SW 1271 (cell line): ENCODE results near the gene TCF7L1.

ENCODE experiments used
- DNase-seq, 2 experiments: peaks; one replicate each; lab custom pipeline; 2025; lab: John Stamatoyannopoulos, UW

The TCF7L1 gene

DNA sequence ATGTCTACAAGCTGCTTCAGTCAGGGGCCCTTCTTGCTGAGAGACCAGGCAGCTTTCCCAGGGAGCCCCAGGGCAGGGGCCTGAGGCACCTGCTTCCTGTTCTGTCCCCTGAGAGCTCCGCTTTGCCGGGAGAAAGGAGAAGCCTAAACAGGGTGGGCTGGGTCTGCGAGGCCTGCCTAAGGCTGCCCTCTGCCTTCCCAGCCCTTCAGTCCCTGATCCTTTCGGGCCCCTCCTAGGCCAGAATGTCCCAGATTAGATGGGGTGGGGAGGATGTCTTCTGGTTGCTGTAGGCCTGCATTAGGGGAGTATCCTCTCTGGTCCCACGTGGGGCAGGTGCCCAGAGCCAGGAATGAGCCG, 122.2 kb downstream of the TCF7L1 start:
- no peak for DNase-seq

DNA sequence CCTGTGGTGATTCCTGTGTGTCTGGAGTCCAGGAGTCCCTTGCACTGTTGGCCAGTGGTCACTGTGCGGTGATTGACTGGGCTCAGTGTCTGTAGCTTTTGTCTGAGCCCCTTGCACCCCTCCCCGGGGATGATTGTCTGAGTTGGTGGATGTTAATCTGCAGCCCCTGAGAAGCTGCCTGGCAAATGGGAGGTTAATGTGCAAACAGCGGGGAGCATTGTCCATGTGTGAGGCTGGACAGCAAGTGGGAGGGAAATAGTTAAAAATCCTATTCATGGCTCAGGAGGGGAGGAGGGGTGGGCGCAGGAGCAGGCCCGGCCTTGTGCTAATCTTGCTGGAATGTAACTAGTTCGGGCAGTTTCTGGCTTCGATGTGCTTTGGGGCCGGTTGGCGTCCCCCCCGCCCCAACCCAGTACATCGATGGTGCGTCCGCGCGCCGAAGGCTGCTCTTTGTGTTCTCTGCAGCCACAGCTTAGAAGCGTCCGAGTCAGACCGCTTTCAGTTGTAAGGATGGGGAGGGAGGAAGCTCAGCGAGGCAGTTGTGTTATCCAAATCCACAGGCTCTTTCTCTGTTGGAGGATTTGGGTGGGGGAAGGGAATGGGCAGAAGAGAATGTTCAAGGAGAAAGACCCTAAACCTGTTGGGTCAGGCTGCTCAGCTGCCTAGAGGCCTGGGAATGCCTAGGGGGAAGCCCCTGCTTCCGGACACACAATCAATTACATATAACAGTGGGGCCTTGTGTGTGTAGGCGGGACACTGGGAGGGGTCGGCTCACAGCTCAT, 122.8 kb downstream of the TCF7L1 start:
- DNase-seq = no peak

DNA sequence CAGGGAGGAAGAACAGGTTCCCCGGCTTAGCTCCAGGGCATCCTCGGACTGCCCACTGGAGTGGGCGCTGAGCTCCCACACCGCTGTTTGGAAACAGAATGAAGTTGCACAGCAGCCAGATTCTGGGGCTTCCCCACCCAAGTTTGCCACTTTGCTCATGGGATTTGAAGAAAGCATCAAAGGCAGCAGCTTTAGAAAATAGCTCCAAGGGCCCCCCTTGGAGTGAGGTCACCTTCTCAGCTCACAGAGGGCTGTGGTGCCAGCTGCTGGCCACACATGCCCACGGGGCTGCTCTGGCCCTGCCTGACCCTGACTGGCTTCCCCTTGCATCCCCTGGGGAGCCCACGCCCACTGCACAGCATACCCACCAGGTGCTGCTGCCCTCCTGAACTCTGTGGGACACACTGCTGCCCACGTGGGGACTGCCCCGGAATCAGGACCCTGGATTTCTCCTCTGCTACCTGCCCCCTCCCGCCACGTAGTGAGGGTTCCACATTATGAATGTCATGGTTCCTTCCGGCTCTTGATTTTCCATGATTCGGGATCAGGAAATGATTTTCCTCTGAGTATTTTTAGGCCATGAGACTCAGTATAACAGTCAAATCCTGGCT, 124.3 kb downstream of the TCF7L1 start:
- no peak for DNase-seq

DNA sequence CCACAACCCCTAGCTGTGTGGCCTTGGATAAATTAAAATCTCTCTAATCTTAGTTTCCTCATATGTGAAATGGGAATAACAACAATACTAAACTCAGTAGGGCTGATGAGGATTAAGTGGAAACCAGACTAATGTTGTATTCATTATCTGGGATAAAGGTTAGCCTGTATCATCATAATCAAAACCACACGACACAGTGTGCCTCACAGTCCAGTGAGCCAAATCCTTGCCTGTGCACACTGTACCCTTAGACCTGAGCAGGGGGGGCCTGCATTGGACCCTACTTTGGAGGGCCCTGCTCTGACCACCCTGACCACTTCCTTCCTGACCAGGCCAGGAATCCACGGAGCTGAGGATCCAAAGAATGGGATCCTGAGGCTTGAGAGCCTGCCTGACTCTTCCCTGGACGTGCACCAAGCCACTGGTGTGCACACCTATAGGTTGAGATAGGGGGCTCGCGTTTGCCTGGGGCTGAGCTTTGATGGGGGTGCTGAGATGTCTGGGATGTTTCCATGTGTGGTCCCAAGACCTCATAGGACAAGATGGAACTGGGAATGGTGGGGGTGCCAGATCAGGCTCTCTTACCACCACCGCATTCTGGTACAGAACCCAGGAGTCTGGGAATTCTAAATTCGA, 124.9 kb downstream of the TCF7L1 start:
- no peak for DNase-seq

DNA sequence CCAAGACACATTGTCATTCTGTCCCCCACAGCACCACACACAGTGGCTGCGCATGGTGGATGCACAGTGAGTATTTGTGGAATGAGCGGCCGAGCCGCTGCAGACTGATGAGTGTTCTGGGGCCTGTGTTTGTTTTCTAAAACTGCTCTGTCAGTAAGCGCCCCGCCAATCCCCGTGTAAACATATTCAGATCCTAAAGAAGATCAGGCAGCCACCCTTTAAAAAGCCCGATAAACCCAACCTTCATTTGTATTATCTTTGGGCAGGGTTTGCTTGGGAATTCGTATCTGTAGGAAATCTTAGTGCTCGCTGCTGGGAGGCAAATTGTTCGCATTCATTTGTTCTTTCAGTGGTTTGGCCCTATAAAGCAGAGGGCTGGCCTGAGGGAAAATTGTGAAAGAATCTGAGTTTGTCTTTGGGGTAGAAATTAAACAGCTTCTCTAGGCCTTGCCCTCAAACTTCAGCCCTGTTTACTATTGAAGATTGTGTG, 126.0 kb downstream of the TCF7L1 start:
- no peak for DNase-seq

DNA sequence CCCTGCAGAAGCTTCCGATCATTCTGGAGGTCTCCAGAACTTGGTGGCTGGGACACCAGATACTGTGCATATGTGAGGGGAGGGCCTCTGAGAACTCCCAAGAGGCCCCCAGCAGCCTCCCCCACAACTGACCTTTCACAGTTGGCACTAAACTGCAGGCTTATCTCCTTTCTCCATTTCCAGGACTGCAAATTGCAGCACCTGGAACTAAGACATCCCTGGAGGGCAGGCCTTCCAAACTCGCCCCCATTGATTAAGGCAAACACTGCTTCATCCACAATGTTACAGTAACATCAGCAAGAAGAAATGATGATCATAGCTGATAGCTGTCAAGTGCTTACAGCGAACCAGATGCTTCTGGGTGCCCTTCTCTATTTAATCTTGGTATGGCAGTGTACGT, 126.7 kb downstream of the TCF7L1 start:
- DNase-seq = no peak

DNA sequence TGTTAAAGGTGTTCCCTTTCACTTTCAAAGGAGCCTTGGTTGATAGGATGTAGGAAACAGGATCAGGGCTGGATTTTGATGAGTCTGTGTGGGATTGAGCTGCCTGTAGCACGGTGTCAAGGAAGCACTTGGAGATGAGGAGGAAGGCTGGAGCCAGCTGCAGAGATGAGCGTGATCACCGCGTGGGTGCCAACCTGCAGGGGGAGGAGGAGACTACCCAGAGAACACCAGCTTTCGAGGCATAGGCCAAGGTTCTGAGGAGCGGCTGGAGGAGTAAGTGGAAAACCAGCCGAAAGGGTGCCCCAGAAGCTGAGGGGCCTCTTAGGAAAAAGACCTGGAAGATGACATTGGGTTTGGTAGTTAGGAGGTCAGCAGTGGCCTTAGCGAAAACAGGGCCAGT, 130.4 kb downstream of the TCF7L1 start:
- no peak for DNase-seq

DNA sequence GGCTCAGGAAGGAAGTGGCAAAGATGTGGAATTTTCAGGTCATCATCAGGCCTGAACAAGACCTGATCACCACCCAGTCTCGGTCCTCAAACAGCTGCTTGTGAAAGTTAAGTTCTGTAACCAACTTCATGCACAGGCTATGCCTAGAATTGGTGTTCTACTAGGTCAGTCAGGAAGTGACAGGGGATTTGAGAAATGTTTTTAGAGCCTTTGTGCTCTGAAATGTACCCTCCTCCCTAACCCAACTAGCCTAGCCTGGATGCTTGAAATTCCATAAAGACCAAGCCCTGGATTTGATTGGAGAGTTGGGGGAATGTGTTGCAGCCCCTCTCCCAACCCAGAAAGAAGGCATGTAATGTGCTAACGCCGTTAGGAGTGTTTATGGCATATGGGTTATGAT, 131.3 kb downstream of the TCF7L1 start:
- no peak for DNase-seq

DNA sequence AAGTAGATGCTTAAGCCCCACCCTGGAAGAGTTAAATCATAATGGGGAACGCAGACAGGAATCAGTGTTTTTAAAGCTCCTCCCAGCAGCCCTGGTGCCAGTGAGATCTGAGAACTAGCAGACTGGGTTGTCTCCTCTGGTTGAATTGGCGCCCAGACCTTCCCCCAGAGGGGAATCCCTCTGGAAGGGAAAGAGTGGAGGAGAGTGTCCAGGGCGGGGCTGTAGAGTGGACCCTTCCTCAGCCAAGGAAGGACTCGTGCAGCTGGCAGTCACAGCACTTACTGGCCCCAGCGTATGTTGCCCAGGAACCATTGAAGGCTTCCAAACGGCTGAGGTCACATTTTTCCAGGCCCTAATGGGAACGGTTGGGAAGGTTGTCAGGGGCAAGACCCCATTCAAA, 132.1 kb downstream of the TCF7L1 start:
- DNase-seq = no peak

DNA sequence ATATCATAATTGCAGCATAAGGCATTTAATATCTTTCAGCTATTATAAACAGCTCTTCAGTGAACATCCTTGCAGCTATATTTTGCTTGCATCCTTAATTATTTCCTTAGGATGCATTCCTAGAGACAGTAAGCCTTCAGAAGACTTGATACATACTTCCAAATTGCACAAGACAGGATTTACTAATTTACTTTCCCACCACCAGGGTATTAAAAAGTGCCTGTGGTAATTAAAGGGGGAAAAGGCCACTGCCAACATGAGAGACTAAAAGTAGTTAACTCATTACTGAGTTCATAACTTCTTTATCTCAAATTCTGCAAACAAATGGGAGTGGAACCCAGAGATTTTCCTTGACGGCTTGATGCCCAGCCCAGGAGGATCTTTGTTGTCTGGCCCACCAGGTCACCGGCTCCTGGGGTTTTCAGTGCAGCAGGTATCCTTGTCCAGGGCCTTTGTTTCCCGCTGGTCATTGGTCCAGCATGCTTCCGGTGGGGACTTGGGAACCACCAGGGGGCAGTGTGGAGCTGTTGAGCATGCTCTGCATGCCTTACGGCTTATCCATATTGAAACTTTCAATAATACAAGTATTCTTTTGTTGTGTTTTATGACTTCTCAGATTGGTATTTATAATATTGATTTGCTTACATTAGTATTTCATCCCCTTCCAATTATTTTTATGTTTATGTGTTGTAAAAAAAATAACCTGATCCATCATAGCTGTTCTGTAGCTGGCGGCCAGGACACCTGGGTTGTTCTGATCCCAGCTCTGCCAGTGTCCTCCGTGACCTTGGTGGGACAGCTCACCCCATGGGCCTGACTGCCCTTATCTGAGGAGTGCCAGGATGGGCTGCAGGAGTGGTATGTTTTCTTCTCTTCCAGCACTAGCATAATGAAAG, 133.2 kb downstream of the TCF7L1 start:
- DNase-seq = no peak

DNA sequence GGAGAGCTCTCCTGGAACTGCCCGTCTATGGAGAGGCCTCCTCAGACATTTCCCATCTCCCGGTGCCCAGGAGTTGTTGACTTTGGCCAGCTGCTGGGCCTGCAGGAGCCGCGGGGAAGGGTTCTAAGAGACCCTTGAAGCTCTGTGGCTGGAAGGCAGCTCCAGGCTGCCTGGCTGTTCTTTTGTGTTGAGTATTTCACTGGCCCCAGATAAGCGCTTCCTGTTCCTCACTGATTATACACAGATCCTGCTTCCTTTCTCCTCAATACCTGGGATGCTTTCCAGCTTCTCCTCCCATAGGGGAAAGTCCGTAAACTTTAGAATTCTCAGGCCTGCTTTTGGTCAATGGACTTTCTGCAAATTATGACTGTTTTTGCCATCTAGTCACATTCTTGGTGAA, 136.8 kb downstream of the TCF7L1 start:
- no peak for DNase-seq

DNA sequence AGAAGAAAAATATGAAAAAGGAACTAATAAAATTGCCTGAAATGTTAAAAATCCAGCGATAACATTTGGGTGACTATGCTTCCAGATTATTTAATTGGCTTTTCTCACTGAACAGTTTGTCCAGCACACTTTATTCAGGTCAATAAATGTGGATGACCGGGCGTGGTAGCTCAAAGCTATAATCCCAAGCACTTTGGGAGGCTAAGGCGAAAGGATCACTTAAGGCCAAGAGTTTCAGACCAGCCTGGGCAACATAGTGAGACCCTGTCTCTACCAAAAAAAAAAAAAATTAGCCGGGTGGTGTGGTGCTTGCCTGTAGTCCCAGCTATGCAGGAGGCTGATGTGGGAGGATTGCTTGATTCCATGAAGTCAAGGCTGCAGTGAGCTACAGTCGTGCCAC, 139.2 kb downstream of the TCF7L1 start:
- no peak for DNase-seq

DNA sequence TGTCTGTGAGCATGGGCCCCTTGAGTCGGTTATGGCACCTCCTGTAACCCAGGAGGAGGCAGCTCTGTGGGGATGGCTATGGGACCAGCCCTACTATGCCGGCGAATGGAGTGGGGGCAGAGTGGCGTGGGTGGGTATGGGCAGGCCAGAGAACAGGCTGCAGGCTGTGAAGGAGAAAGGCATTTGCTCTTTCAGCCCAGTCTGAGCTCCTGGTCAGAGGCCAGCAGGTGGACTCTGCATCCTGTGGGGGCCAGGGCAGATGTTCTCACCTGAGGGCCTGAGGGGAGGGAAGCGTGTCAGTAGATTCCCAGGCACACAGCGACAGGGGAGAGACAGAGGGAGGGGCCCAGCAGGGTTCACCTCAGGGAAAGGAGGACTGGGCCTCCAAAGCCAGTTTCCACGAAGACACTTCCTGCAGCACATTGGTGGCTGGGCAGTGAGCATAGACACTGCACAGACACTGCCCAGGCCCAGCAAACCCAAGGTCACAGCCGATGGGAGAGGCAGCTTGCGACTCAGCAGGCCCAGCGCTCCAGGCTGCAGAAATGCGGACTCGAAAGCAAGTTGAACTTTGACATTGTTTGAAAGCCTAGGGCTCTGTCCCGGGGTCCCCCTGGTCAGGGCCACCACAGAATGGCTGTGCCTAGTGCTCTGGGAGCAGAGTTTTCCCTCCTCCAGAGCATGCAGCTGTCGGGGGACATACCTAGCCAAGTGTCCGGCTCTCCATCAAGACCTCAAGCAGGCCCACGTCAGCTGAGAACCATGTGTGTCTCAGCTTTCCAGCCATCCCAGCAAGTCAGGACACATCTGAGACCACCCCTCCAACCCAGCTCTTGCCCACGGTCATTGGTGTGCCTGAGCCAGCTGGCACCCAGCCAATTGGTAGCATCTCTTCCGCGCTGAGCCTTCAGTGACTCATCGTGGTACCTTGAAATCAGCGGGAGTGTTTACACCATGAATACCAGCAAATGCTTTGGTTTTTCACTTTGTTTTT, 140.8 kb downstream of the TCF7L1 start:
- DNase-seq = no peak

DNA sequence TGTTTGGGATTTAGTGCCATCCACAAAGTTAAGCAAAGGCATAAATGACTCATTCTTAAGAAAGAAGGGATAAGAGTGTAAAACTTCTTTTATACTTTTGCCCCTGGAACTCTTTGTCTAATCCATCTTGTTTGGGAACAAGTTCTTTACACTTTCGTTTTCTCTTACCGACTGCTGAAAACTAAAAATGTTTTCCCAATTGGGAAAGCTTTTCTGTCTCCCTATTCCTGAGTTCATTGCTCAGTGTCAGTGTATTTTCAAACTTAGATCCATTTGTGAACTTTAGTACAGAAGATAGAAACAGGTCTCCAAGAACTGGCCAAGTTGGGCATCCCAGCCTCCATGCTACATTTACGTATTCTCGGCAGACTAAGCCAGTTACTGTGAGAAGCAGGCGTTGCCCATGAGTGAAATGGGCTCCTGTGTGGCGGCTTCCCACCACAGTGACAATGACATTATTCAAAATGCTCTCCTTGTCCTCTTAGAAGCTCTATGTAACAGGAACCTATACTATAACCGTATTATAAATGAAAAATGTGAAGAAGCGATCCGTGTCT, 142.9 kb downstream of the TCF7L1 start:
- DNase-seq = no peak

DNA sequence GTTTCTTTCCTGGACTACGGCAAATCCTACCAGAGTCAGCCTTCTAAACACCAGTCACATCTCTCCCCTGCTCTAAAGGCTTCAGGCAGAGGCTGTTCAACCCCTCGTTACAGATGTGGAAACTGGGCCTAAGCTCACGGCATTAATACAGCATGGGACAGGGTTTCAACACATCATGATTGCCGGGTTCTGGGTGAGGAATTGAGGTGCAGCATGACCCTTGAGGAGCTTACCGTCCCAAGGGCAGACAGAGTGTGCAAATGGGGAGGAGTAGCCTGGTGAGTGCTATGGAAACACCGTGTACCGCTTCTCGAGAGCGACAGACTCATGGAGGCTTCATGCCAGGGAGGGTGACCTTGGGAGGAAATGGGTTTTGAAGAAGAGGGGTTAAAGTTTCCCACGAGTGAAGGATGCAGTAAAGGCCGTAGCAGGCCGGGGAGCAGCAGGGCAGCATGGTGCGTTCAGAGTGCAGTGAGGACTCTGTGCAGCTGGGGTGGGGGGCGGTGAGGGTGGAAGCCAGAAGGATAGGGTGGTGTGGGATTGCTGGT, 143.5 kb downstream of the TCF7L1 start:
- no peak for DNase-seq

DNA sequence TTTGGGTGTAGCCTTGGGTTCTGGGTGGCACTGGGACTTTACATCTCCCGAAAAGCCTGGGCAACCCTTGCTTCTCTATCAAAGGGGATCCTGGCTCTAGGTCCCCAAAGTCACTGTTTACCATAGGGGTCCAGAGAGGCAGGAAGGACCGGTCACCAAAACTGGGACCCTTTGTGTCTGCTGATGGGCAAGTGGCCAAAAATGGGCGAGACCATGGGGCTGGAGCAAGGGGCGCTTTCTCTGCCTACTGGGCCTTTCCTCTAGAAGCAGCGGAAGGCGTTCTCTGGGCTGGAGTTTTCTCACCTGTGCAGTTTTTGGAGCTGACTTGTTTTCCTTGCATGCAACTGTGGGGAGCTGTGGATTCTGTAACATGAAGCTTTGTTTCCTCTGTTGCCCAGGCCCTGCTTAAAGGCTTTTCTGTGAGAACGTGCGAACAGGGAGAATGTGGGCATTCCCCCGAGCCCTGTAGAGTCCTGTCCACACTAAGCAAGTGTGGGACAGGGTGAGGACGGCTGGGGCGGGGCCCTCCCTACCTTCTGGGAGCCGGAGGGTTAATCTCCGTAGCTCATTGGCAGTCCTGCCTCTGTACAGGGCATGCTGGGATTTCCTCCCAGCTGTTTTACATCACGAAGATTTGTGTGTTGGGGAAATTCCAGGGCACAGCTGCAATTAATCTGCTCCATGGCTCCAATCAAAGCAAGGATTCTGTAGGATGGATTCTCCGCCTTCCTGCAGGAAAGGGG, 144.4 kb downstream of the TCF7L1 start:
- no peak for DNase-seq

DNA sequence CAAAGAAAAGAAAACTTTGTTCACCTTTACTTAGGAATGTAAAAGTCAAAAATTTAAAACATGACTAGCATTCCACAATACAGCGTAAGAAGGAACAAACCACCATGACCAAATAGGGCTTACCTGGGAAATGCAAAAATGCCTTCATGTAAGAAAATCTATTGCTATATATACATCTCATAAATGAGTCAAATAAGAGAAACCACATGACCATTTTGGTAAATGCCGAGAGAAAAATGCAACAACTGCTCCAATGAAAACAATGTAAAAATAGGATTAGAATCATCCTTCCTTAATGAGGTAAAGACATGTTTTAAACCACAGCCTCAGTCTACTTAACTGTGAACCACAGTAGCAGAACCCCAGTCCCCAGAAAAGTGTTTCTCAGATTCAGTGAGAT, 145.2 kb downstream of the TCF7L1 start:
- no peak for DNase-seq

DNA sequence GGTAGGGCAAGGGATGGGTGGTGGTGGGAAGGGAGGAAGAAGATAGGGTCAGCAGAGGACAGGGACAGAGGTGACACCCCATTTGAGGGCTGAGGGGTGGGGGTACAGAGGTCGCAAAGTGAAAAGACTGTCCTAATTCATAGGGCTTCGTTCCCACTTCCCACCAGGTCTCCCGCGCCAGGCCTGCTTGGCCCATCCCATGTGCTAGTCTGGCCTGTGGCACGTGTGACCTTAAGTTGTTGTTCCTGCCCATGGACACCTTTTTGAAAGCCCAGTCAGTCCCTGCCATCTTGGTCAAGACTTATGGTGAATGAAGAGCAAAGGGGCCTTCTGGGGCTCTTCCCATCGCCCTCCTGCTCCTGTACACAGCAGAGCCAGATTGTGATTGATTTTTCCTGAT, 148.4 kb downstream of the TCF7L1 start:
- no peak for DNase-seq

DNA sequence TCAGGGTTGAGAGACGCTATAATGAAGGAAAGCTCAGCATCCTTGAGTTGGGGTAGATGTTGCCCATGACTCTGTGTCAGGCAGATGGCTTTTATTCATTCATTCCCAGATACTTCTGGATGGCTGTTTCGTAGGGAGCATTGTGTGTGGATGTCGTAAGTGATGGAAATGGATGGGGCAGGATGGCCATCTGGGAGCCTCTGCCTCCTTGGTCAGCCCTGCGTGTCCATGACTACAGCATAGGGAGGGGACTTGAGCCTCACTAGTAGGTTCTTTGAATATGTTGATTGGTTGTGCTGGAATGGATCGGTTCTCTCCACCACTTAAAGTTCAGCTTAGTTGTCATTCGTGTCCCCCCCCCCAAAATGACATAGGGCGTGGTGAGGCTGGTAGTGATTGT, 149.7 kb downstream of the TCF7L1 start:
- DNase-seq = no peak

DNA sequence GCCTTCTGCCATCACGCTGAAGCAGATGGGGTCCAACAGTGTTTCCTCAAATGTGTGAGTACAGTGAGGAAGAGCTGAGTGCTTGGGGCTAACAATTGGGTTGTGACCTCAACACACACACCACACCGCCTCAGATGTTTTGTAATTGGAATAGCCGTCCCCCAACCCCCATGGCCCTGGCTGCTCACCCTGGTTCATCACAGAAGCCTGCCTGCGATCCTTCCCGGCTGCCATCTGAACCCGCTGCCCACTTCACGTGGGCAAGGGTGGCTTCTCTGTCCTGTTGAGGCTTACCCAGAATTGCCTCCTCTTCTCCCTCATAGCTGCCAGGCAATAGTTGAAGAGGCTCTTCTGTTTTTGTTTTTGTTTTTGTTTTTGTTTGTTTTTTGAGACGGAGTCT, 150.4 kb downstream of the TCF7L1 start:
- DNase-seq = no peak
